RWPE2 (cell line): ENCODE results near the gene RAPGEF4.

ENCODE experiments used
- ATAC-seq: fragments of 200-7000 bp; cut with Tn5 transposase; 3 replicates; pipeline ENCODE4 v1.9.1; 2021; ENCODE audit warnings: low read depth
- DNase-seq: peaks from one replicate; pipeline ENCODE4 v3.0.0-alpha.2; 2020; ENCODE audit warnings: low spot score
- H3K27ac ChIP-seq: fragments of 450-650 bp; 2 replicates; pipeline ENCODE4 v1.5.1; 2017; ENCODE audit warnings: mild to moderate bottlenecking; ENCODE audit not compliant: poor library complexity, severe bottlenecking
- H3K27me3 ChIP-seq: fragments of 250-450 bp; sonication (Bioruptor Pico); 2 replicates; pipeline ENCODE4 v1.5.1; 2021; ENCODE audit warnings: mild to moderate bottlenecking, moderate library complexity; ENCODE audit not compliant: insufficient read depth, poor library complexity, severe bottlenecking
- H3K36me3 ChIP-seq: fragments of 250-450 bp; sonication (Bioruptor Pico); 2 replicates; pipeline ENCODE4 v1.5.1; 2020; ENCODE audit warnings: low read depth, mild to moderate bottlenecking, moderate library complexity
- H3K4me1 ChIP-seq: fragments of 250-450 bp; sonication (Bioruptor Pico); 2 replicates; pipeline ENCODE4 v1.5.1; 2021; ENCODE audit warnings: mild to moderate bottlenecking, moderate library complexity; ENCODE audit not compliant: insufficient read depth, poor library complexity, severe bottlenecking
- H3K4me3 ChIP-seq: fragments of 250-450 bp; sonication (Bioruptor Pico); 2 replicates; pipeline ENCODE4 v1.5.1; 2021; ENCODE audit warnings: mild to moderate bottlenecking, moderate library complexity; ENCODE audit not compliant: severe bottlenecking
- H3K9me3 ChIP-seq: fragments of 250-450 bp; sonication (Bioruptor Pico); 2 replicates; pipeline ENCODE4 v1.5.1; 2021; ENCODE audit warnings: mild to moderate bottlenecking, moderate library complexity; ENCODE audit not compliant: severe bottlenecking
- CTCF ChIP-seq: fragments of 450-650 bp; IDR thresholded peaks from one replicate; pipeline ENCODE4 v1.5.1; 2017; ENCODE audit warnings: mild to moderate bottlenecking, moderate library complexity; ENCODE audit not compliant: poor library complexity, severe bottlenecking

Gene RAPGEF4

GRCh38 chr2:172905937-172906811, 170.5 kb downstream of the RAPGEF4 start:
- Histone ChIP-seq H3K27ac (no peak overlapping the region), H3K27me3 (no peaks in the 10 kb centered on the region), H3K4me1 (no peaks in the 10 kb centered on the region), H3K4me3 (no peak overlapping the region), H3K9me3 (no peaks in the 10 kb centered on the region), H3K36me3 (no peaks in the 10 kb centered on the region)
- no peak for TF ChIP-seq CTCF
- ATAC-seq, result no peak
- DNase-seq, result no peak

- H3K27ac ChIP-seq, result no peak overlapping the region
- no peak for DNase-seq
- H3K27me3 ChIP-seq, result no peaks in the 10 kb centered on the region
- no peaks in the 10 kb centered on the region for H3K4me1 ChIP-seq
- TF ChIP-seq CTCF, result no peak
- H3K9me3 ChIP-seq, result no peaks in the 10 kb centered on the region
- no peaks in the 10 kb centered on the region for H3K36me3 ChIP-seq
- ATAC-seq, result no peak
- H3K4me3 ChIP-seq, result no peak overlapping the region
These were observed 172.6 kb downstream of the RAPGEF4 start for GRCh38 chr2:172908275-172908674.

GRCh38 chr2:172909454-172909853, 173.8 kb downstream of the RAPGEF4 start:
- no peak overlapping the region for H3K27ac ChIP-seq
- no peak for TF ChIP-seq CTCF
- H3K27me3 ChIP-seq, result no peaks in the 10 kb centered on the region
- no peaks in the 10 kb centered on the region for H3K9me3 ChIP-seq
- H3K4me3 ChIP-seq, result no peak overlapping the region
- ATAC-seq (no peak), DNase-seq (no peak)
- no peaks in the 10 kb centered on the region for H3K4me1 ChIP-seq
- H3K36me3 ChIP-seq, result no peaks in the 10 kb centered on the region

- Histone ChIP-seq H3K36me3 (no peaks in the 10 kb centered on the region), H3K4me1 (no peaks in the 10 kb centered on the region), H3K27ac (no peak overlapping the region), H3K4me3 (no peak overlapping the region), H3K9me3 (no peaks in the 10 kb centered on the region), H3K27me3 (no peaks in the 10 kb centered on the region)
- no peak for TF ChIP-seq CTCF
- ATAC-seq (no peak), DNase-seq (no peak)
These were observed 176.6 kb downstream of the RAPGEF4 start for GRCh38 chr2:172912266-172912665.

GRCh38 chr2:172914341-172915008, 178.8 kb downstream of the RAPGEF4 start:
- no peaks in the 10 kb centered on the region for H3K36me3 ChIP-seq
- no peak for TF ChIP-seq CTCF
- no peaks in the 10 kb centered on the region for H3K4me1 ChIP-seq
- H3K27me3 ChIP-seq, result no peaks in the 10 kb centered on the region
- H3K27ac ChIP-seq, result no peak overlapping the region
- ATAC-seq (no peak), DNase-seq (no peak)
- no peak overlapping the region for H3K4me3 ChIP-seq
- no peaks in the 10 kb centered on the region for H3K9me3 ChIP-seq
